Sigmoid colon (tissue), 4 donors: Measurements from ENCODE around the gene TARBP2.

Source experiments
- EP300 ChIP-seq, 4 donors: sonication (generic); formaldehyde crosslinking; IDR thresholded peaks; one replicate each; pipeline ENCODE4 v1.6.1; 2017; ENCODE audit warnings: antibody characterized with exemption in 4 of 4
- POLR2A ChIP-seq, 2 donors: fragments of 450-650 bp; IDR thresholded peaks; one replicate each; pipeline ENCODE4 v1.6.1; 2016; ENCODE audit warnings: antibody characterized with exemption in 2 of 2, mild to moderate bottlenecking in 2 of 2, moderate library complexity in 2 of 2
- POLR2AphosphoS5 ChIP-seq, 4 donors: sonication (generic); formaldehyde crosslinking; IDR thresholded peaks; one replicate each; pipeline ENCODE4 v1.6.1; 2017; ENCODE audit warnings: antibody characterized with exemption in 4 of 4
- TF ChIP-seq, protein P1 (sequence below), 4 experiments: fragments of 450-650 bp in 3 of 4; fragments of 200-600 bp in 1 of 4; IDR thresholded peaks; one replicate each; pipeline ENCODE4 v1.5.1; 2016 to 2019; ENCODE audit warnings: antibody characterized with exemption in 4 of 4, mild to moderate bottlenecking in 3 of 4, moderate library complexity in 2 of 4

DNA sequence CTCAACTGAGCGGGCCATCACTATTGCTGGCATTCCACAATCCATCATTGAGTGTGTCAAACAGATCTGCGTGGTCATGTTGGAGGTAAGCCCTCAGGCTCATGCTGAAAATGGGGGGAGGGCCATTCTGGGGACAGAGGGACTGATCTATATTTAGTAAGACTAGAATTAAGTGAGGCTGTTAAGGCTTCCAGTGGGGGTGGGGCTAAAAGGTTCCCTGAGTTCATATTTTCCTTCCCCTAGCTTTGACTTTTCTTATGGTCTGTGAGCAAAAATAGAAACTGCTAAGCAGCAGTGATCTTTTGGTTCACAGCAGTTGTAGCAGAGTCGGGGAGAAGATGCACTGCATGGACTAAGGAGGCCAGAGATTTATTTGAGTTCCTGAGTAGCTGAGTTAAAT, 40.0 kb upstream of the TARBP2 start:
- TF ChIP-seq POLR2AphosphoS5 (IDR thresholded peaks at IDR 0.05): no peak
- TF ChIP-seq, protein P1, sequence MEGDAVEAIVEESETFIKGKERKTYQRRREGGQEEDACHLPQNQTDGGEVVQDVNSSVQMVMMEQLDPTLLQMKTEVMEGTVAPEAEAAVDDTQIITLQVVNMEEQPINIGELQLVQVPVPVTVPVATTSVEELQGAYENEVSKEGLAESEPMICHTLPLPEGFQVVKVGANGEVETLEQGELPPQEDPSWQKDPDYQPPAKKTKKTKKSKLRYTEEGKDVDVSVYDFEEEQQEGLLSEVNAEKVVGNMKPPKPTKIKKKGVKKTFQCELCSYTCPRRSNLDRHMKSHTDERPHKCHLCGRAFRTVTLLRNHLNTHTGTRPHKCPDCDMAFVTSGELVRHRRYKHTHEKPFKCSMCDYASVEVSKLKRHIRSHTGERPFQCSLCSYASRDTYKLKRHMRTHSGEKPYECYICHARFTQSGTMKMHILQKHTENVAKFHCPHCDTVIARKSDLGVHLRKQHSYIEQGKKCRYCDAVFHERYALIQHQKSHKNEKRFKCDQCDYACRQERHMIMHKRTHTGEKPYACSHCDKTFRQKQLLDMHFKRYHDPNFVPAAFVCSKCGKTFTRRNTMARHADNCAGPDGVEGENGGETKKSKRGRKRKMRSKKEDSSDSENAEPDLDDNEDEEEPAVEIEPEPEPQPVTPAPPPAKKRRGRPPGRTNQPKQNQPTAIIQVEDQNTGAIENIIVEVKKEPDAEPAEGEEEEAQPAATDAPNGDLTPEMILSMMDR (IDR thresholded peaks at IDR 0.05): no peak
- no peak for TF ChIP-seq EP300 (IDR thresholded peaks at IDR 0.05)
- TF ChIP-seq POLR2A (IDR thresholded peaks at IDR 0.05): no peak
